AG10803 (cell line): Measurements from ENCODE around the gene UGT1A3.

Experiments
- DNase-seq: peaks from one replicate; pipeline ENCODE4 v3.0.0; 2010; ENCODE audit warnings: low read depth
- H3K4me3 ChIP-seq: 2 replicates; pipeline ENCODE4 v1.5.1; 2011; ENCODE audit warnings: mild to moderate bottlenecking, low read length, control low read depth
- CTCF ChIP-seq: conservative IDR thresholded peaks from 2 replicates; pipeline ENCODE4 v1.5.1; 2011; ENCODE audit warnings: mild to moderate bottlenecking, low read length, control low read depth, inconsistent platforms

The UGT1A3 gene

GRCh38 chr2:233689031-233689430 is 39.8 kb upstream of the UGT1A3 start:
- TF ChIP-seq CTCF = no peak
- no peak overlapping the region for H3K4me3 ChIP-seq
- DNase-seq = no peak

- TF ChIP-seq CTCF = no peak
- DNase-seq = no peak
- no peak overlapping the region for H3K4me3 ChIP-seq
These were observed 39.3 kb upstream of the UGT1A3 start for GRCh38 chr2:233689501-233689900.

DNA sequence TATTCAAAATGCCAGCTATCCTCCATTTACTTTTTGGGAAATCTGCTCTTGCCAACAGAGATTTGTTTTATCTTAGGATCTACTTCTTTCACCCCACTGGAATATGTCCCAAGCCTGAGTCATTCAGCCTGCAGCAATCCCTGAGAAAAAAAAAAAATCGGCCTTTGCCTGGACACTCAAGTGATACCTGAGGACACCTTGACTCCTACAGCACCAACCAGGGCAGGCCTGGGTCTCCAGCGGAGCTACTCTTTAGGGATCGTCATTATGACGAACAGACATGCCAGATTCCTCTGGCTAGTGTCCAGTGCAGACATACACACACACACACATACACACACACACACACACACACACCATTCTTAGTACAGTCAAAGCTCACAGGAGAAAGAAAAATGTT is 38.4 kb upstream of the UGT1A3 start:
- TF ChIP-seq CTCF = no peak
- H3K4me3 ChIP-seq = no peak overlapping the region
- no peak for DNase-seq

DNA sequence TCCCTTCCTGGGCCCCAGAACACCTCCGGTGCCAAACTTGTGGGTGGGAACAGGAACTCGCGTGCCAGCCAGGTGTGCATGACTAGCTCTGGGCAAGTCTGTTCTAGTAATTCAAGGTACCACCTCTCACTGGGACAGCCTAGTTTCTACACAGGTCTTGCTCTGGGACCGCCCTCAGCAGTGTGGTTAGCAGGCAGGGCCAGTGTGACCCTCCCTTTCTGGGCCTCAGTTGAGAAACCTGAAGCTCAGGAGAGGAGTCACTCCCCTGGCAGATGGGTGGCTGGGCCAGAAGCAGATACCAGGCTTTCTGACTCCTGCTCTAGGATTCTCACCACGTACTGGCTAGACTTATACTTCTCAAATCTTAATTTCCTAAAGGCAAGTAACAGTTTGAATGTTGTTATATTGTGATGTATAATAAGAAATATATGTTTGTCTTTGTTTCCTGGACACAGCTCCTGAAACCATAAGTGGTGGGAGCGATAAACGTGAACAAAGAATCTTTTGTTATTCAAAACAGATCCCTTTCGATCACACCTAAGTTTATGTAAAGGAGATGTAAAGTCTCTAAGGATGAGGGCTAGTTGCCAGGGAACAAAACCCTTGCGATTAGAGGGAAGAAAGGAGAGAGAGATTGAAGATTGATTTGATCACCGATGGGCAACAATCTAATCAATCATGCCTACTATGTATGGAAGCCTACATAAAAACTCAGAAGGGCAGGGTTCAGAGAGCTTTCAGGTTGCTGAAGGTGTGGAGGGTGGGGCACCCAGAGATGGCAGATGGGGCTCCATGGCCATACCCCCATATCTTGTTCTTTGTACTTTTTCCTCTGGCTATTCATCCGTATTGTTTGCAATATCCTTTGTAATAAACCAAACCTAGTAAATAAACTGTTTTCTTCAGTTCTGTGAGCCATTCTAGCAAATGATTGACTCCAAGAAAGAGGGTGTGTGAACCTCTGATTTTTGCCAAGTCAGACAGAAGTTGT is 37.1 kb upstream of the UGT1A3 start:
- TF ChIP-seq CTCF = no peak
- no peak for DNase-seq
- no peak overlapping the region for H3K4me3 ChIP-seq

DNA sequence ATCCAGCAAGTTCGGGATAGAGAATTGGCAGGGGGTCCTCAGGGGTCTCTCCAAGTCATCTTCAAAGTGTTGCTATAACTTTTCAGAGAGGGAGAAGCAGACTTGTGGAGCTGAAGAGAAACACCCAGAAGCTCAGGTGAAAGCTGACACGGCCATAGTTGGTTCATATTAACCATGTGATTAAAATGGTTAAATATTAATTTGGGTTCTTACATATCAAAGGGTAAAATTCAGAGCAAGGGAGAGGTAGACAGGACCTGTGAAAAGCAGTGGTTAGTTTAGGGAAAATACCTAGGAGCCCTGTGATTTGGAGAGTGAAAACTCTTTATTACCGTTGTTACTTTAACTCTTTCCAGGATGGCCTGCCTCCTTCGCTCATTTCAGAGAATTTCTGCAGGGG is 36.2 kb upstream of the UGT1A3 start, which contains the start of gene UGT1A6:
Gene UGT1A6 (plus strand): TSS at position 243 of the 400 bp plus-strand sequence. CDS start 115 bp downstream, at position 358.
- no peak for DNase-seq
- TF ChIP-seq CTCF = no peak
- no peak within 1 kb of the TSS for H3K4me3 ChIP-seq

GRCh38 chr2:233693963-233694362 is 34.9 kb upstream of the UGT1A3 start:
- no peak for TF ChIP-seq CTCF
- no peak overlapping the region for H3K4me3 ChIP-seq
- no peak for DNase-seq

GRCh38 chr2:233698740-233699139 is 30.1 kb upstream of the UGT1A3 start:
- H3K4me3 ChIP-seq = no peak overlapping the region
- no peak for DNase-seq

More at GRCh38 chr2:233698740-233699139, 30.1 kb upstream of the UGT1A3 start:
- TF ChIP-seq CTCF = no peak
